IPS-15b (cell line): Measurements from ENCODE around the gene ERAL1.

ENCODE experiments used
- H3K27me3 ChIP-seq: one replicate; pipeline ENCODE4 v1.6.1; 2013; ENCODE audit warnings: low read length; ENCODE audit not compliant: control insufficient read depth, insufficient read depth
- H3K36me3 ChIP-seq: one replicate; pipeline ENCODE4 v1.6.1; 2013; ENCODE audit warnings: low read length; ENCODE audit not compliant: control insufficient read depth, insufficient read depth
- H3K4me1 ChIP-seq: one replicate; pipeline ENCODE4 v1.6.1; 2013; ENCODE audit warnings: mild to moderate bottlenecking, low read length; ENCODE audit not compliant: control insufficient read depth, insufficient read depth
- H3K4me3 ChIP-seq: one replicate; pipeline ENCODE4 v1.5.1; 2013; ENCODE audit warnings: low read depth, low read length
- H3K9ac ChIP-seq: one replicate; pipeline ENCODE4 v1.6.1; 2013; ENCODE audit warnings: low read depth, mild to moderate bottlenecking, low read length
- H3K9me3 ChIP-seq: one replicate; pipeline ENCODE4 v1.6.1; 2013; ENCODE audit warnings: mild to moderate bottlenecking, low read length; ENCODE audit not compliant: control insufficient read depth, insufficient read depth

ERAL1 gene

GRCh38 chr17:28855336-28855679, 492 bp downstream of the ERAL1 start:
- H3K4me1 ChIP-seq = no peaks in the 10 kb centered on the region
- no peaks in the 10 kb centered on the region for H3K27me3 ChIP-seq

GRCh38 chr17:28856028-28856574, 1.3 kb downstream of the ERAL1 start:
- Histone ChIP-seq H3K36me3 (peaks cover 25% of the 10 kb centered on the region), H3K27me3 (no peaks in the 10 kb centered on the region), H3K4me3 (no peak overlapping the region), H3K9me3 (no peaks in the 10 kb centered on the region), H3K4me1 (no peaks in the 10 kb centered on the region), H3K9ac (no peak overlapping the region)

More at GRCh38 chr17:28855336-28855679, 492 bp downstream of the ERAL1 start:
- Histone ChIP-seq H3K36me3 (peaks cover 21% of the 10 kb centered on the region), H3K4me3 (peak overlapping the region; percentile 72), H3K9me3 (no peaks in the 10 kb centered on the region), H3K9ac (peak overlapping the region; percentile 66)

GRCh38 chr17:28857905-28858800, 3.3 kb downstream of the ERAL1 start:
- H3K4me1 ChIP-seq = no peaks in the 10 kb centered on the region
- no peak overlapping the region for H3K4me3 ChIP-seq
- H3K36me3 ChIP-seq = peaks cover 25% of the 10 kb centered on the region
- H3K9ac ChIP-seq = no peak overlapping the region
- H3K9me3 ChIP-seq = no peaks in the 10 kb centered on the region
- no peaks in the 10 kb centered on the region for H3K27me3 ChIP-seq

GRCh38 chr17:28858801-28859355, 4.1 kb downstream of the ERAL1 start:
- H3K4me1 ChIP-seq = no peaks in the 10 kb centered on the region
- H3K9me3 ChIP-seq = no peaks in the 10 kb centered on the region
- H3K9ac ChIP-seq = no peak overlapping the region
- no peaks in the 10 kb centered on the region for H3K27me3 ChIP-seq
- no peak overlapping the region for H3K4me3 ChIP-seq
- peaks cover 25% of the 10 kb centered on the region for H3K36me3 ChIP-seq

GRCh38 chr17:28860363-28860808, 5.6 kb downstream of the ERAL1 start:
- no peak overlapping the region for H3K9ac ChIP-seq
- no peaks in the 10 kb centered on the region for H3K9me3 ChIP-seq
- no peak overlapping the region for H3K4me3 ChIP-seq
- H3K36me3 ChIP-seq = peaks cover 25% of the 10 kb centered on the region
- no peaks in the 10 kb centered on the region for H3K4me1 ChIP-seq
- H3K27me3 ChIP-seq = no peaks in the 10 kb centered on the region

- H3K4me3 ChIP-seq = peak overlapping the region; percentile 7
- no peaks in the 10 kb centered on the region for H3K27me3 ChIP-seq
- no peak overlapping the region for H3K9ac ChIP-seq
- no peaks in the 10 kb centered on the region for H3K4me1 ChIP-seq
- no peaks in the 10 kb centered on the region for H3K9me3 ChIP-seq
- H3K36me3 ChIP-seq = peaks cover 22% of the 10 kb centered on the region
These were observed 6.8 kb downstream of the ERAL1 start for GRCh38 chr17:28861393-28862203.

- Histone ChIP-seq H3K4me1 (no peaks in the 10 kb centered on the region), H3K9ac (no peak overlapping the region), H3K9me3 (no peaks in the 10 kb centered on the region), H3K4me3 (no peak overlapping the region), H3K27me3 (no peaks in the 10 kb centered on the region), H3K36me3 (peaks cover 22% of the 10 kb centered on the region)
These were observed 7.7 kb downstream of the ERAL1 start for GRCh38 chr17:28862561-28862960.

- no peaks in the 10 kb centered on the region for H3K4me1 ChIP-seq
- peaks cover 10% of the 10 kb centered on the region for H3K36me3 ChIP-seq
- no peaks in the 10 kb centered on the region for H3K27me3 ChIP-seq
- H3K9me3 ChIP-seq = no peaks in the 10 kb centered on the region
- no peak overlapping the region for H3K4me3 ChIP-seq
- H3K9ac ChIP-seq = no peak overlapping the region
These were observed 9.1 kb downstream of the ERAL1 start for GRCh38 chr17:28863953-28864352.

- no peaks in the 10 kb centered on the region for H3K9me3 ChIP-seq
- H3K4me1 ChIP-seq = no peaks in the 10 kb centered on the region
- no peak overlapping the region for H3K9ac ChIP-seq
- H3K36me3 ChIP-seq = peaks cover 5% of the 10 kb centered on the region
- no peaks in the 10 kb centered on the region for H3K27me3 ChIP-seq
- no peak overlapping the region for H3K4me3 ChIP-seq
These were observed 10.4 kb downstream of the ERAL1 start for GRCh38 chr17:28864991-28865849.

- no peak overlapping the region for H3K9ac ChIP-seq
- H3K4me1 ChIP-seq = no peaks in the 10 kb centered on the region
- no peaks in the 10 kb centered on the region for H3K27me3 ChIP-seq
- H3K36me3 ChIP-seq = no peaks in the 10 kb centered on the region
- no peaks in the 10 kb centered on the region for H3K9me3 ChIP-seq
- H3K4me3 ChIP-seq = no peak overlapping the region
These were observed 11.3 kb downstream of the ERAL1 start for GRCh38 chr17:28865946-28866752.
